Neuron (in vitro differentiated cells): ENCODE results near the gene BPIFB2.

Experiments used
- H2AFZ ChIP-seq: one replicate; pipeline ENCODE4 v1.6.1; 2013; ENCODE audit warnings: low read depth, mild to moderate bottlenecking, inconsistent platforms, low read length, moderate library complexity
- H3K27me3 ChIP-seq: one replicate; pipeline ENCODE4 v1.6.1; 2013; ENCODE audit warnings: low read length; ENCODE audit not compliant: insufficient read depth
- H3K36me3 ChIP-seq: one replicate; pipeline ENCODE4 v1.6.1; 2013; ENCODE audit warnings: low read length; ENCODE audit not compliant: insufficient read depth
- H3K4me1 ChIP-seq: one replicate; pipeline ENCODE4 v1.6.1; 2013; ENCODE audit warnings: low read length; ENCODE audit not compliant: insufficient read depth
- H3K4me3 ChIP-seq: 2 replicates; pipeline ENCODE4 v1.5.1; 2013; ENCODE audit warnings: mild to moderate bottlenecking, low read length, moderate library complexity
- H3K9me3 ChIP-seq: one replicate; pipeline ENCODE4 v1.6.1; 2013; ENCODE audit warnings: low read length

BPIFB2 gene

GRCh38 chr20:32984631-32985354, 22.7 kb upstream of the BPIFB2 start:
- H3K4me3 ChIP-seq: no peak overlapping the region
- H3K4me1 ChIP-seq: peaks cover 9% of the 10 kb centered on the region
- no peaks in the 10 kb centered on the region for H3K36me3 ChIP-seq
- H3K9me3 ChIP-seq: no peaks in the 10 kb centered on the region
- H2AFZ ChIP-seq: no peak overlapping the region
- no peaks in the 10 kb centered on the region for H3K27me3 ChIP-seq

GRCh38 chr20:32985596-32985995, 21.9 kb upstream of the BPIFB2 start:
- no peaks in the 10 kb centered on the region for H3K36me3 ChIP-seq
- H3K4me3 ChIP-seq: no peak overlapping the region
- H3K4me1 ChIP-seq: peaks cover 4% of the 10 kb centered on the region
- no peaks in the 10 kb centered on the region for H3K9me3 ChIP-seq
- H3K27me3 ChIP-seq: no peaks in the 10 kb centered on the region
- no peak overlapping the region for H2AFZ ChIP-seq

- no peak overlapping the region for H3K4me3 ChIP-seq
- no peaks in the 10 kb centered on the region for H3K36me3 ChIP-seq
- no peaks in the 10 kb centered on the region for H3K4me1 ChIP-seq
- no peaks in the 10 kb centered on the region for H3K9me3 ChIP-seq
- H3K27me3 ChIP-seq: no peaks in the 10 kb centered on the region
- no peak overlapping the region for H2AFZ ChIP-seq
These were observed 21.1 kb upstream of the BPIFB2 start for GRCh38 chr20:32986331-32986966.

DNA sequence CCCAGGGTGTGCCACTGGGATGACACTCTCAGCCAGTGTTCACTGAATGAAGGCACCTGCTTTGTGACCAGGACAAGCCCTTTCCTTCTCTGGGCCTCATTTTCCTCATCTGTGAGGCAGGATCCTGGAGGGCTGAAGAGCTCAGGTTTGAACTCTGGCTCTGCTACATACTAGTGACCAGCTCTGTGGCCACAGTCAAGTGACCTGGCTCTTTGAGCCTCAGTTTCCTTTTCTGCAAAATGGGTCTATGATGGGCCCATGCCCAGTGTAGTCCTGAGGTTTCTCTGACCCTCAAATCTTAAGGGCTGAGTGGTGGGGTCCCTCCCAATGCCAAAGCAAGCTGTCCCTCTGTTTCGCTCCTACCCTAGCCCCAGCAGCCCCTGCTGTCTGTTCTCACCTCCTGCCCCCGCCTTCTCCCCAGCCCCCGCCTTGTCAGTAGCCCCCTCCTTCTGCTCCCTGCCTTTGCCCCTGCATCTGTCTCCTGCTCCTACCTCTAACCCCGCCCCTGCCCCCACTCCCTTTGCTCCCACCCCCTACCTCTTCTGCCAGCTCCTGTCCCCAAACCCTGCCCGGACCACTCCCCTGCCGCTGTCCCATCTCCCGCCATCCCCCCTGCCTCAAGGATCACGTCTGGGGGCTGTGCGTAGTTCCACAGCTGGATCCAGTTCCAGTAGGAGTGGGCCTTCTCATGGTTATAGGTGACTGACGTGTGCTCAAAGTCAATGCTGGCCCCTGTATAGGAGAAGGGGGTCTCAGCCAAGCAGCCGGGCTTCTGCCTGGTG, 20.3 kb upstream of the BPIFB2 start:
- H3K4me1 ChIP-seq: no peaks in the 10 kb centered on the region
- no peaks in the 10 kb centered on the region for H3K36me3 ChIP-seq
- no peak overlapping the region for H3K4me3 ChIP-seq
- no peak overlapping the region for H2AFZ ChIP-seq
- no peaks in the 10 kb centered on the region for H3K27me3 ChIP-seq
- no peaks in the 10 kb centered on the region for H3K9me3 ChIP-seq

DNA sequence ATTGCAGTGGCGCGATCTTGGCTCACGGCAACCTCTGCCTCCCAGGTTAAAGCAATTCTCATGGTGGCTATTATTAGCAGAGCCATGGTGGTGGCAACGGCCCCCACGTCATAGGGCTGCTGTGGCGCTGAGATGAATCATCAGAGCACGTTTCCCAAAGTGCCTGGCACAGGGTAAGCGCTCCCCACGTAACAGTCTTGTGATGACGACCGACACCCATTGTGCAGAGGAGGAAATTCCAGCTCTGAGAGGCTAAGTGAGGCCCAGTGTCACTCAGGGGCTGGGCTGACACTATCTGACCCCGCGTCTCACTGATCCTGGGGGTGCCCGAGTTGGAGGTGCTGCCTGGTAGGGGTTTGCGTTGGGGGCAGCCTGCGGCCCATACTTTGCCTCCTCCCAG, 19.5 kb upstream of the BPIFB2 start:
- Histone ChIP-seq H3K4me3 (no peak overlapping the region), H3K27me3 (no peaks in the 10 kb centered on the region), H3K36me3 (no peaks in the 10 kb centered on the region), H3K9me3 (no peaks in the 10 kb centered on the region), H3K4me1 (no peaks in the 10 kb centered on the region), H2AFZ (no peak overlapping the region)

DNA sequence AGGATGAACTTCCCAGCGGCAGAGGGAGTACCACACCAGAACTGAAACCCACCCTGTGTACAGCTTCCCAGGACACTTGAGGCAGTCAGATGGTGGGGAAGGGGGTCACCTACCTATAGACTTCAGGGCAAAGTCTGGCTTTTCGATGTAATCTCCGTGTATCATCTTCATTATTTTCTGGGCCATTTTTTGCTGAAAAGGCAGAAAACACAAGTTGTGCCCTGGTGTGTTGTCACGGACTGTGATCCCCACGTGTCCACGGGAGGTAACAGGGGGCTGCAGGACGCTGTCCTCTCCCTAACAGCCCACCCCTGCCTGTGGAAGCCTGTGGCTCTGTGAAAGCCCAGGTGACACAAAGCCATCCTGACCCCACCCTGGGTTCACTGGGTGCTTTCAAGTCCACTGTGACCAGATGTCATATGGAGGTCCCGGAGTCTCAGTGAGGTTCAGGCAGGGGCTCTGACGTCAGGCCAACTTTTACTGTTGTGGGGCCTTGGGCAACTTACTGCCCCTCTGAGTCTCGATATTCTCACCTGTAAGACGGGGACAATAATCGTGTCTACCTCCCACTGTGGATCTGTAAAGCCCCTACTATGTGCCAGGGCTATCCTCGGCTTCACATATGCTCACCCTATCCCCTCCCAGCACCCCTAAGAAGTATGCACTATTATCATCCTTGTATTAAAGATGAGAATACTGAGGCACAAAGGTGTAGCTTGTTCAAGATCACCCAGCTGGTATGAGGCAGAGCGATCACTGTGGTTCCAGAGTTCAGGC, 17.8 kb upstream of the BPIFB2 start:
- Histone ChIP-seq H3K27me3 (no peaks in the 10 kb centered on the region), H3K9me3 (no peaks in the 10 kb centered on the region), H3K4me3 (no peak overlapping the region), H2AFZ (no peak overlapping the region), H3K4me1 (no peaks in the 10 kb centered on the region), H3K36me3 (no peaks in the 10 kb centered on the region)

- H3K4me3 ChIP-seq: no peak overlapping the region
- no peaks in the 10 kb centered on the region for H3K27me3 ChIP-seq
- no peaks in the 10 kb centered on the region for H3K9me3 ChIP-seq
- H2AFZ ChIP-seq: no peak overlapping the region
- no peaks in the 10 kb centered on the region for H3K4me1 ChIP-seq
- H3K36me3 ChIP-seq: no peaks in the 10 kb centered on the region
These were observed 17.1 kb upstream of the BPIFB2 start for GRCh38 chr20:32990426-32990825.

- Histone ChIP-seq H3K36me3 (no peaks in the 10 kb centered on the region), H2AFZ (no peak overlapping the region), H3K9me3 (no peaks in the 10 kb centered on the region), H3K4me3 (no peak overlapping the region), H3K4me1 (no peaks in the 10 kb centered on the region), H3K27me3 (no peaks in the 10 kb centered on the region)
These were observed 16.1 kb upstream of the BPIFB2 start for GRCh38 chr20:32991383-32991782.

DNA sequence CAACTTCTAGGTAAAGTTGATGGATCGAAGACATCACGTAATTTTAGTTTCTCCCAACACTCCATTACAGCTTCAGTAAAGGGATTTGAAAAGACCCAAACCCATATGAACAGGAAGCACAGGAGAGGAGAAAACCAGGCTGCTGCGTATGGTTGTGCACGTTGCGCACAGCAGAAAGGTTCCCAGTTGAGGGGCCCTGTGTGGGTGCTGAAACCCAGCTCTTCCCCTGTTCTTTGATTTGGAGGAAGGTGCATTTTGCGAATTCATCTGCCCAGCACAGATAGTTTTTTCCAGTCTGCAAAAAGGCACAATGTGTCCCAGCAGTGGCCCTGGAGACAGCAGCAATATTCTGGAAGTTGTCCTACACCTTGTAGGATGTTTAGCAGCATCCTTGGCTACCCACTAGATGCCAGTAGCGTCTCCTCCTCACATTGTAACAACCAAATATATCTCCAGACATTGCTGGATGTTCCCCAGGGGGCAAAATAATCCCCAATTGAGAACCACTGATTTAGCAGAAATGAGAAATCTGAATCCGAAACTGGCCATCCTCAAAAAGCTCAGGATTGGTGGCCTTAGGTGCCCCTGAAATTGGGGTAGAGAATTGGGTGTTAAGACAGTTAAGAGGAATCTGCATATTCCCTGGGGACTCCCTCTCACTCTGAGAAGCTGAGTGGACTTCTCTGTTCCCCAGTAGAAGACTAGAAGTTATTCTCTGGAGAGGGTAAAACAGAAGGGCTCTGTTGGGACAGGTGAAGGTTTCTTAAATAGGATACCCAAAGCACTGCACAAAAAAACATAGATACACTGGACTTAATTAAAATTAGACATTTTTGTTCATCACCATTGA, 15.5 kb upstream of the BPIFB2 start:
- H3K4me3 ChIP-seq: no peak overlapping the region
- H3K36me3 ChIP-seq: no peaks in the 10 kb centered on the region
- H3K9me3 ChIP-seq: no peaks in the 10 kb centered on the region
- H2AFZ ChIP-seq: no peak overlapping the region
- no peaks in the 10 kb centered on the region for H3K4me1 ChIP-seq
- no peaks in the 10 kb centered on the region for H3K27me3 ChIP-seq

GRCh38 chr20:32993496-32994050, 13.9 kb upstream of the BPIFB2 start:
- Histone ChIP-seq H3K9me3 (no peaks in the 10 kb centered on the region), H3K4me3 (no peak overlapping the region), H3K4me1 (no peaks in the 10 kb centered on the region), H3K36me3 (no peaks in the 10 kb centered on the region), H3K27me3 (no peaks in the 10 kb centered on the region), H2AFZ (no peak overlapping the region)

DNA sequence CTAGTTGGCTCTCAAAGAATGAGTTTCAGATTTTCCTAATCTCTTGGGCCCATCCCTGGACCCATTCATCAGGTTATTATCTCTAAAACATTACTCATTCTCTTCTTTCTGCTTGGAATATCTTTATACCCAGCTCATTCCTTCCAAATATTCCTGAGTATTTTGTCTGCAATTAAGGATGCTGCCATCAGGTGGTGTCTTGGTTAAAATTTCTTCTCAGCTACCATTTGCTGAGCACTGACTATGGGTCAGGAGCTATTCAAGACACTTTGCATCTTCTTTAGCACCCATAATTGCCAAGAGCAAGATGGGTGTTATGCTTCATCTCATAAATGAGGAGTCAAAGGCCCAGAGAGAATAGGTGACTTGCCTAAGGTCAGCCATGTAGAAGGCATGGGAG, 11.7 kb upstream of the BPIFB2 start:
- H3K4me3 ChIP-seq: no peak overlapping the region
- H2AFZ ChIP-seq: no peak overlapping the region
- no peaks in the 10 kb centered on the region for H3K4me1 ChIP-seq
- no peaks in the 10 kb centered on the region for H3K36me3 ChIP-seq
- H3K27me3 ChIP-seq: no peaks in the 10 kb centered on the region
- no peaks in the 10 kb centered on the region for H3K9me3 ChIP-seq

GRCh38 chr20:32997431-32997830, 10.1 kb upstream of the BPIFB2 start:
- no peaks in the 10 kb centered on the region for H3K4me1 ChIP-seq
- H3K4me3 ChIP-seq: no peak overlapping the region
- no peaks in the 10 kb centered on the region for H3K27me3 ChIP-seq
- no peaks in the 10 kb centered on the region for H3K9me3 ChIP-seq
- H2AFZ ChIP-seq: no peak overlapping the region
- no peaks in the 10 kb centered on the region for H3K36me3 ChIP-seq
